Measurements from ENCODE around the gene TMEM131.

DNA sequence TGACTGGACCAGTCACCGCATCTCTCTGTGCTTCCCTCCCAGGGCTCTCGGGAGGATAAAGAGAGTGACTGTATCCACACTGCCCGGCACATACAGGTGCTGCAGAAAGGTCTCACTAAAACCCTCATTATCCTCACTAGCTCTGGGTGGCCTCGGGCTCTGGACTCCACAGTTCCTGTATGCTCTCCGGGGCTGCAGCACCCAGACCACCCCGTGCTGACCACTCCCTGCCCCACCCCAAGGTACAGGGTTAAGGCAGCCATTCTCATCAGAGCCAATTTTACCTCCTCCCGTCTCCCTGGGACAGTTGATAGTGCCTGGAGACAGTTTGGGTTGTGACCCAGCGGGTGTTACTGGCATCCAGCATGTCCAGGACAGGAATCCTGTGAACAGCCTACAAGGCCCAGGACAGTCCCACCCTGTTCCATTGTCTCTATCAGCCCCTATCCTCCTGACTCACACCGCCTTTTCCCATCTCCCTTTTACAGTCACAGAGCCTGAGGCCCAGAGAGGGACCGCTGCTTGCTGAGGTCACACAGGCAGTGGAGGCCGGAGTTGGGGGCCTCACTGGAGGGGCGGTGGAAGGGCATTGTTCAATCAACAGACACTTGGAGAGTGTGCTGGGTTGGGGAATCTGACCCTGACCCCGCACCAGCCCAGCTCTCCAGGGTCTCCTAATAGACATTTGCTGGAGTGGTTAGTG, 280.6 kb downstream of the TMEM131 start:
- TF ChIP-seq, protein P1, sequence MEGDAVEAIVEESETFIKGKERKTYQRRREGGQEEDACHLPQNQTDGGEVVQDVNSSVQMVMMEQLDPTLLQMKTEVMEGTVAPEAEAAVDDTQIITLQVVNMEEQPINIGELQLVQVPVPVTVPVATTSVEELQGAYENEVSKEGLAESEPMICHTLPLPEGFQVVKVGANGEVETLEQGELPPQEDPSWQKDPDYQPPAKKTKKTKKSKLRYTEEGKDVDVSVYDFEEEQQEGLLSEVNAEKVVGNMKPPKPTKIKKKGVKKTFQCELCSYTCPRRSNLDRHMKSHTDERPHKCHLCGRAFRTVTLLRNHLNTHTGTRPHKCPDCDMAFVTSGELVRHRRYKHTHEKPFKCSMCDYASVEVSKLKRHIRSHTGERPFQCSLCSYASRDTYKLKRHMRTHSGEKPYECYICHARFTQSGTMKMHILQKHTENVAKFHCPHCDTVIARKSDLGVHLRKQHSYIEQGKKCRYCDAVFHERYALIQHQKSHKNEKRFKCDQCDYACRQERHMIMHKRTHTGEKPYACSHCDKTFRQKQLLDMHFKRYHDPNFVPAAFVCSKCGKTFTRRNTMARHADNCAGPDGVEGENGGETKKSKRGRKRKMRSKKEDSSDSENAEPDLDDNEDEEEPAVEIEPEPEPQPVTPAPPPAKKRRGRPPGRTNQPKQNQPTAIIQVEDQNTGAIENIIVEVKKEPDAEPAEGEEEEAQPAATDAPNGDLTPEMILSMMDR (IDR thresholded peaks at IDR 0.05; ENCODE audit: insufficient read depth, low read depth, low read length), result no peak
- no peak for TF ChIP-seq EZH2 (IDR thresholded peaks at IDR 0.05; ENCODE audit: insufficient read depth, low read length)

Data from astrocyte (in vitro differentiated cells and primary cell).